ENCODE measurements around the gene SUFU. TPM values are rescaled to one million over a fixed set of nuclear protein-coding genes. Genes with fewer than 3 reads are reported as not detected.

The SUFU gene
- total and polyA plus RNA-seq, 9 donors: 4.6 to 19.1 (median 14.2) TPM

DNA sequence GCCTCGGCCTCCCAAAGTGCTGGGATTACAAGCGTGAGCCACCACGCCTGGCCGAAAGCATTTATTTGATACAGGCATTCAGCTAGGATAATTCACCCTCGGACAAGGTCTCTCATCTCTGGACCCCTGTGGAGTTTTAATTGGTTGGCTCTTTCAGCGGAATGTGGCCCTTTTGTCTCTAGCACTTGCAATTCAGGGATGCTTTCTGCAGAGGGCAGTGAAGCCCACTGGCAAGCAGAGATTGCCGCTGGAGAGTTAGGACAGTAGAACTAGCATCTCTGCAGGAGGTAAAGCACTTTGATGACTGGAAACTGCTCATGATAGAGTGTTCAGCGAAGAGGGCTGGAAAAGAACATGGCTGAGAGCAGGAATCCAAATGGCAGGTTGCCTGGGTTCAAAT lies 62.0 kb downstream of the SUFU start:
- no peak overlapping the region for H3K4me3 ChIP-seq
- no peaks in the 10 kb centered on the region for H3K36me3 ChIP-seq
- H3K27ac ChIP-seq: no peak overlapping the region
- no peaks in the 10 kb centered on the region for H3K27me3 ChIP-seq
- WGBS, 3 donors: 93 to 95% (median 93%) methylated on average over 8 of the region's 8 CpGs
- H3K9me3 ChIP-seq: no peaks in the 10 kb centered on the region
- H3K4me1 ChIP-seq (ENCODE audit: insufficient read depth): no peaks in the 10 kb centered on the region
- intact Hi-C loops (cut with DNase I): no loop called here
- TF ChIP-seq, protein P1, sequence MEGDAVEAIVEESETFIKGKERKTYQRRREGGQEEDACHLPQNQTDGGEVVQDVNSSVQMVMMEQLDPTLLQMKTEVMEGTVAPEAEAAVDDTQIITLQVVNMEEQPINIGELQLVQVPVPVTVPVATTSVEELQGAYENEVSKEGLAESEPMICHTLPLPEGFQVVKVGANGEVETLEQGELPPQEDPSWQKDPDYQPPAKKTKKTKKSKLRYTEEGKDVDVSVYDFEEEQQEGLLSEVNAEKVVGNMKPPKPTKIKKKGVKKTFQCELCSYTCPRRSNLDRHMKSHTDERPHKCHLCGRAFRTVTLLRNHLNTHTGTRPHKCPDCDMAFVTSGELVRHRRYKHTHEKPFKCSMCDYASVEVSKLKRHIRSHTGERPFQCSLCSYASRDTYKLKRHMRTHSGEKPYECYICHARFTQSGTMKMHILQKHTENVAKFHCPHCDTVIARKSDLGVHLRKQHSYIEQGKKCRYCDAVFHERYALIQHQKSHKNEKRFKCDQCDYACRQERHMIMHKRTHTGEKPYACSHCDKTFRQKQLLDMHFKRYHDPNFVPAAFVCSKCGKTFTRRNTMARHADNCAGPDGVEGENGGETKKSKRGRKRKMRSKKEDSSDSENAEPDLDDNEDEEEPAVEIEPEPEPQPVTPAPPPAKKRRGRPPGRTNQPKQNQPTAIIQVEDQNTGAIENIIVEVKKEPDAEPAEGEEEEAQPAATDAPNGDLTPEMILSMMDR (IDR thresholded peaks at IDR 0.05): no peak
- TF ChIP-seq EP300 (IDR thresholded peaks at IDR 0.05) (no peak), POLR2A (IDR thresholded peaks at IDR 0.05) (no peak)
- no peak for DNase-seq

DNA sequence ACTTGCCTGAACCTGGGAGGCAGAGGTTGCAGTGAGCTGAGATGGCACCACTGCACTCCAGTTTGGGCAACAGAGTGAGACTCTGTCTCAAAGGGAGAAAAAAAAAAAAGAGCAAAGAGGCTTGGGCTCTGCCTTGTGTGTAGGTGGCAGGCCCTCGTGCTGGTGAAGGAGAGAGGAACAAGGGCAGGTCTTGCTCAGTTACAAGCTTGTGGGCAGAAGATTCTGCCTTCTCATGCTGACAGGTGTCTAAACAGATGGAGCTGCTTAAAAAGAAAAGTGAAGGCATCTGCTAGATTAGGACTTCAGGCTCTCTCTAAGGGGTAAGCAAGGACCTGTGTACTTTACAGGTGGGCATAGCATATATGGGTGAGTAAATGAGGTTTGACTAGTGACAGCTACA lies 75.0 kb downstream of the SUFU start:
- intact Hi-C loops (cut with DNase I): no loop called here

DNA sequence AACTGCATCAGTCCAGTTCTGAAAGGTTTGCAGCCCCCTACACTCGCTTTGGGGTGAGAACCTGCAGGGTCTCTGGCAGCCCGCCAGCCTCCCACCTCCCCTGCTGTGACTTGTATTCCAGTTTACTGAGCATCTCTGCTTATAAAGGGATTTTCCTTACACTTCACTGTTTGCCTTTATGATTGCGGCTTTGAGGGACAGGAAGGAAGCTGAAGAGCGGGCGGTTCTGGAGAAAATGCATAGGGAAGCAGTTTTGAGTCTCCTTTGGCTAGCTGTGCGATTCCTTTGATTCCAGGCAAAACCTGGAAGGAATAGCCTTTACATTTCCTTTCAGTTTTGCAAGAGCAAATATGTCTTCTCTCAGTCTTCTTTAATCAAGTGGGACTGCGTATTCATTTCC lies 75.6 kb downstream of the SUFU start:
- Histone ChIP-seq H3K27me3 (no peaks in the 10 kb centered on the region), H3K4me1 (ENCODE audit: insufficient read depth) (peaks cover 8% of the 10 kb centered on the region), H3K36me3 (no peaks in the 10 kb centered on the region), H3K9me3 (no peaks in the 10 kb centered on the region), H3K27ac (no peak overlapping the region), H3K4me3 (no peak overlapping the region)
- WGBS, 3 donors: 16 to 23% (median 21%) methylated on average over 7 of the region's 7 CpGs
- TF ChIP-seq POLR2A (IDR thresholded peaks at IDR 0.05) (no peak), EP300 (IDR thresholded peaks at IDR 0.05) (no peak)
- TF ChIP-seq, protein P1 (IDR thresholded peaks at IDR 0.05): no peak
- peak in 1 of 5 donors; percentile 42 for DNase-seq
- intact Hi-C loops (cut with DNase I): no loop called here

More for the DNA sequence above, 75.0 kb downstream of the SUFU start:
- no peaks in the 10 kb centered on the region for H3K27me3 ChIP-seq
- H3K4me1 ChIP-seq (ENCODE audit: insufficient read depth): peaks cover 8% of the 10 kb centered on the region
- no peaks in the 10 kb centered on the region for H3K36me3 ChIP-seq
- 59 to 73% (median 62%) methylated on average over 1 of the region's 1 CpG for WGBS, 3 donors
- H3K4me3 ChIP-seq: no peak overlapping the region
- TF ChIP-seq POLR2A (IDR thresholded peaks at IDR 0.05) (no peak), EP300 (IDR thresholded peaks at IDR 0.05) (no peak)
- TF ChIP-seq, protein P1 (IDR thresholded peaks at IDR 0.05): no peak
- H3K27ac ChIP-seq: no peak overlapping the region
- no peaks in the 10 kb centered on the region for H3K9me3 ChIP-seq
- no peak for DNase-seq

DNA sequence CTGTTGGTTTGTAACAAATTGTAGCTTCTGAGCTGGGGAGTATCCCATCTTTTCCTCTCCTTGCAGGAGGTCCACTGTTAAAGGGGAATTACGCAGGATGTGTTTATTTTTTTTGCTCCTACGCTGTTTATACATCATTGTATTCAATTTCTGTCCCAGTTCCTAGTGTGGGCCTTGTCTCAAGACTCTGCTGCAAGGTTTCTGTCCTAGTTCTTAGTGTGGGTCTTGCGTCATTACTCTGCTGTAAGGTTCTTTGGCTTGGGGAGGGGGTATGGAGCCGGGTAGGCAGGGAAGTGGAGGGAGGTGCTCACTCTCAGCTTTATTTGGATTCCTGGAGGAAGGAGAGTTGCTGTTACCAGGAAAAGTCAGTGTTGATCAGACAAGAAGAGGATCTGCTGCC lies 76.5 kb downstream of the SUFU start:
- H3K27ac ChIP-seq: no peak overlapping the region
- no peaks in the 10 kb centered on the region for H3K27me3 ChIP-seq
- 58 to 72% (median 60%) methylated on average over 4 of the region's 4 CpGs for WGBS, 3 donors
- H3K36me3 ChIP-seq: no peaks in the 10 kb centered on the region
- intact Hi-C loops (cut with DNase I): loop anchor here (5.0 to 10.0 kb wide), 5 partner anchors 73 to 345 kb away; partner anchors contain the start of genes ACTR1A (in 1 of the 4), NFKB2 (in 1 of the 4) and SUFU (in 1 of the 4)
- H3K9me3 ChIP-seq: no peaks in the 10 kb centered on the region
- TF ChIP-seq EP300 (IDR thresholded peaks at IDR 0.05) (no peak), POLR2A (IDR thresholded peaks at IDR 0.05) (no peak)
- TF ChIP-seq, protein P1 (IDR thresholded peaks at IDR 0.05): no peak
- peaks cover 8% of the 10 kb centered on the region for H3K4me1 ChIP-seq (ENCODE audit: insufficient read depth)
- H3K4me3 ChIP-seq: no peak overlapping the region
- DNase-seq: no peak
